Measurements from ENCODE around the gene CLEC2L. TPM values are rescaled to one million over a fixed set of nuclear protein-coding genes. Genes with fewer than 3 reads are reported as not detected.

The CLEC2L gene
- total RNA-seq, 1 donor from 2014 or later, result not detected

- DNase-seq (ENCODE audit: low spot score), result no peak
These were observed 34.5 kb downstream of the CLEC2L start for GRCh38 chr7:139557857-139558581.

DNA sequence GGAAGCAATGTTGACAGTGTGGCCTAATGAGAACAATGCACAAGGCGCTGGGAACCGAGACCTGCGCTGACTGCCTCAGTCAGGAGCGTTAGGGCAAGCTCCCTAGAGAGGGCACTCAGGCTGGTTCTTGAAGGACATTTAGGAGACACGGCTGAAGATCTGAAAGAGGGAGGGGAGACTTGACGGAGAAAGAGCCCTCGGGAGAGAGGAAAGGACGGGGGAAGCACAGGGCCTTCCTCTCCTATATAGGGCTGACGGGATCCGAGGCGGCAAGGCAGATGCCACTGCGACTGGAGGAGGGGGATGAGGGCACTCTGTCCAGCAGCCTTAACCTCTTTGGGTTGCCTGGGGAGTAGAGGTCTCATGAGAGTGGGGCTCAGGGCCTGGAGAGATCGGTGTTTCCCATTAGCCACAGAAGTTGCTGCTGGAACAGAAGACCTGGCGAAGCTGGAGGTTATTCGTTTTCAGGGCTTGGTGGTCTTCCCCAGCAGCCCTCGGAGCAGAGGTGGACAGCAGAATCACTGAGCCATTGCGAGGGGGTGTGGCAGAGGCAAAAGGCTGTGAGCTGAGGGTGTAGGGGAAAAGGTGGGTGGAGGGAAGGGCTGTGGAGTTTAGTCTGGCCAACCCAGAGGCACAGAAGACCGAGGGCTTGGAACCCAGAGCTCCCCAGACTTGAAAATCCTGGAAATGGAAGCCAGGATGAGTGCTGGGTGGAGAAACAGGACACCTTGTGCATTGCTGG lies 36.0 kb downstream of the CLEC2L start:
- DNase-seq (ENCODE audit: low spot score), result no peak

DNA sequence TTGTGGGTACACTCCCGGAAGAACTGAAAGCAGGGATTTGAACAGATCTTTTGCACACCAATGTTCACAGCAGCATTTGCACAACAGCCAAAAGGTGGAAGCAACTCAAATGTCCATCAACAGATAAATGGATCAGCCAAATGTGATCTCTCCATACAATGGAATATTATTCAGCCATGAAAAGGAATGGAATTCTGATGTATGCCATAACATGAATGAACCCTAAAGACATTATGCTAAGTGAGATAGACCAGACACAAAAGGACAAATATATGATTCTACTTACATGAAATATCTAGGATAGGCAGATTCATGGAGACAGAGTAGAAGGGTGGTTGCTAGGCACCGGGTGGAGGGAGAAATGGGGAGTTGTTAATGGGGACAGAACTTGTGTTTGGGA lies 36.7 kb downstream of the CLEC2L start:
- DNase-seq (ENCODE audit: low spot score), result no peak

DNA sequence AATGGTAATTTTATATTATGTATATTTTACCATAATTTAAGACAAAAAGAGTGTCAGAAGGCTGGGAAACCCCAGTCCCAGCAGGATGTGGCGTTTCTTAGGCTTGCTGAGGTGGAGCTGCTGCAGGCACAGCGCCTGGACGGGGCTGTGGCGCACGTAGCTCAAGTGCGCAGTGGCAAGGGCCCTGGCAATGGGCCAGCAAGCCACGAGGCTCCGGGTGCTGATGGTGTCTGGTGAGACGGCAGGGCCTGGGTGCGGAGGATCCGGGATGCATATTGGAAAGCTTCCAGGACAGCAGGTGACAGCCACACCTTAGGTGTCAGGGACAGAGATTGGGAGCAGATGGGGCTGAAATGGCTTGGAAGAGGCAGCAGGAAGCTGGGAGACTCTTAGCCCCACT lies 37.2 kb downstream of the CLEC2L start:
- DNase-seq (ENCODE audit: low spot score), result no peak

GRCh38 chr7:139562491-139562890 lies 39.0 kb downstream of the CLEC2L start:
- DNase-seq (ENCODE audit: low spot score), result no peak

DNA sequence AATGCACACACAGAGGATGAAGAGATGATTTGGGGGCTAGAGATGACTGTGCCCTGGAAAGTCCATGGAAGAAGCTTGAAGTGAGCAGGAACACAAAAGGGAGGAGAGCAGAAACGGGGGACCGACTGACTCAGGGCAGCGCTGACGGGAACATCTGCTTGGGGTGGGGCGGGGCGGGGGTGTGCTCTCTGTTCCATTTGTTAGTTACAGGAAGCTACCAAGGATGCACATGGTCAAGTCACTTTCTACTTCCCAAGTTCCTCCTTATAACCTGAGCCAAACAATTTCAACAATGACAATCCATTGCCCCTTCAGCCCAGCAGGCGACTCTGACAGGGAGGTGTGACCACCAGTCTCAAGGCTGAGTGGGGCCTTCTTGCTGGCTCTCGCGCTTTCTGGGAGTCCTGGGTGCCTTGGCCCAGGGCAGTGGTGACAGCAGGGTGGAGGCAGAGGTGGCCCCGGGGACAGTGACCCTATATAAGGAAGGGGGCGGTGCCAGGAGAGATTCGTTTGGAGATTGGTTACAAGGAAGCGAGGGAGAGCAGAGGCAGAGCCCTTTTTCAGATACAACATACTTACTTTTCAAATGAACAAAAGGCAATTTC lies 39.6 kb downstream of the CLEC2L start:
- DNase-seq (ENCODE audit: low spot score), result no peak

GRCh38 chr7:139563856-139564255 lies 40.4 kb downstream of the CLEC2L start:
- DNase-seq (ENCODE audit: low spot score), result no peak

DNA sequence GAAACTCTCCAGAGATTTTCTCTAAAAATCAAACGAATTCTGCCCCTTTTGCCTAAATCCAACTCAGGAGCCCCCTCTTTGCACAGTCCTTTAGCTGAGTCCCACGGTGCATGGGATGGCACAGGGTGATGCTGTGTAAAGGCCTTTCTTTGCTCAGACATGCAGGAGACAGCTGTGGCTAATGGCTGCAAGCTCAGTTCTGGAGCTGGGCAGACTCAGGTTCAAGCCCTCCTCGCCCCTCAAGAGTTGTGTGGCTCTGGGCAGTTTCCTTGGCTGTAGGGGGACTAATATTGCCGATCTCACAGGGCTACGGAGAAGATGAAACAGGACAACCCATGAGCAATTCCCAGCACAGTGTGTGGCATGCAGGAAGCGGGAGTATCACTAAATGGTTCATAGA lies 42.6 kb downstream of the CLEC2L start:
- DNase-seq (ENCODE audit: low spot score), result no peak

- DNase-seq (ENCODE audit: low spot score), result no peak
These were observed 43.5 kb downstream of the CLEC2L start for GRCh38 chr7:139566736-139567646.

GRCh38 chr7:139567647-139568345 lies 44.3 kb downstream of the CLEC2L start:
- DNase-seq (ENCODE audit: low spot score), result no peak

GRCh38 chr7:139568346-139568675 lies 44.8 kb downstream of the CLEC2L start:
- DNase-seq (ENCODE audit: low spot score), result no peak

DNA sequence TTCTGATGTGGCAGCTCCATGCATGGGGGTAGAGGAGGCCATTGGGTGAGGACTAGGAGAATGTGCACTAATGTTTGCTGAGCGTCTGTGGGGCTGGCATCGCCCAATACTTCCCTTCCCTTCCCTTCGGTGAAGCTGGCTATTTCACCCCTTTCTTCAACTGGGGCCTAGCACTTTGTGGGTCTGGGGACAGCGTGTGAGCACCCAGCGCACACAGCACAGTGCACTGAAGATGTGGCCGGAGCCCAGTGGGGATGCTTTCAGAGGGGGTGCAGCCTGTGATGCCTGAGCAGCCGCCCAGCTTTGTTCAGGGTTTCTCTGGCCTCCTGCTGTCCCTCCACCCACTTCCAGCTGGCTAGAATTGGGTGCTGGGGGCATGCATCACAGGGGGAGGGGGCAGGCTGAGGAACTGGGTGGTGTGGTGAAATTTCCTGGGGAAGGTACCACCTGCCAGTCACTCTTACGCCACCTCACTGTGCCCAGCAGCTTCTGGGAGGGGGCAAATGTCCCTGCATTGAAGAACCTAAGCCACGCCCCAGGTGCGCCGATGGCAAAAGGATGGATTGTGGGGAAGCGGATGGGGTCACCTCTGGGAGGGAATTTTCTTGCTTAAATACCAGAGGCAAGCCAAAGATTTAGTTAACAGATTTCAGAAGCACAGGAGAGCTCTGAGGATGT lies 45.5 kb downstream of the CLEC2L start:
- DNase-seq (ENCODE audit: low spot score), result no peak

DNA sequence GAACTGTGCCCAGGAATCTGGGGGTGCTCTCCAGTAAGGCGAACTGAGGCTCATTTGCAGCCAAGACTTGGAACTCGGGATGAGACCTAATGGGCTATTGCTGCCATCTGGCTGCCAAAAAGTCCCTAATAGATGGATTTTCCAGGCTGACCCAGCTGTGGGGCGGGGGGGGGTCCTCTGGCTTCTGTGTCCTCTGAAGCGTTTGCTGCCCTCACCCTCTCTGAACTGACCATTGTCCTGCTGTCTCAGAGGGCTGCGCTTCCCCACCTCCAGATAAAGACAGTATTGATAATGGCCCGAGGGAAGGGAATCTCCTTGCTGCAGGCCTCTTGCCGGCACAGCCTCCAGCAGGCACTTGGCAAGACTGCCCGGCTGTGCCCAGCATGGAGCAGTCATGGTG lies 46.6 kb downstream of the CLEC2L start:
- DNase-seq (ENCODE audit: low spot score), result no peak

DNA sequence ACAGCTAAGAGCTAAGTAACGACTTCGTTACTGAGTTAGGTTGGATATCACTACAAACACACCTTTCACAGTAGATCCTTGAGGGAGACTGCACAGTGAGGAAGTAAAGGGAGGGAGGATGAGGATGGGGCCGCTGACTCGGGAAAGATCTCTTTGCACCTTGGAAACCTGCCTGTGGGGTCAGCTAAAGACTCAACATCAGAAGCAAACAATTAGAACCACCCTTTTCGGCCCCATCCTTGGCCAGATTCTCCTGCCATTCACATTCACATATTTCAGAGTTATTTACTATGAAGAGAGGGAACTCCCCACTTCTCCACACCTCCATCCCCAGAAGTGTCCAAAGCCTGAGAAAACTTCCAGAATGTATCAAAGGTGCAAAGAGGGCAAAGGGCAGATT lies 47.1 kb downstream of the CLEC2L start:
- no peak for DNase-seq (ENCODE audit: low spot score)

DNA sequence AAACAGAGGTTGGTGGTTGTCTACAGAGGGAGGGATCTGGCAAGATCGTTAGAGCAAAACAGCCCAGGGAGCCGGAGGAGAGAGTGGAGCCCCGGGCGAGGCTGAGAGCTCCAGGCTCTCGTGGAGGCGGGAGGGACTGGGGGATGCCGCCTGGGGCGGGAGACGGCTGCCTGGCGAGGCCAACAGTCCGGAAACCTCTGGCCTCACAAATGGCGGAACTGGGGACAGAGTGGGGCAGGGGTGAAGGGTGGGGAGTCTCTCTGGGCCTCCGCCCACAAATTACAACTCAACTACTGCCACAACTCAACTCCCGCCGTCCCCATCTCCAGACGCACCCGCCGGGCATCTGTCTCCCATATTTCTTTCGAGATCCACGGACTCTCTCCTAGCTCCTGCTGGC lies 47.7 kb downstream of the CLEC2L start:
- DNase-seq (ENCODE audit: low spot score), result no peak

GRCh38 chr7:139571651-139572050 lies 48.2 kb downstream of the CLEC2L start:
- no peak for DNase-seq (ENCODE audit: low spot score)

DNA sequence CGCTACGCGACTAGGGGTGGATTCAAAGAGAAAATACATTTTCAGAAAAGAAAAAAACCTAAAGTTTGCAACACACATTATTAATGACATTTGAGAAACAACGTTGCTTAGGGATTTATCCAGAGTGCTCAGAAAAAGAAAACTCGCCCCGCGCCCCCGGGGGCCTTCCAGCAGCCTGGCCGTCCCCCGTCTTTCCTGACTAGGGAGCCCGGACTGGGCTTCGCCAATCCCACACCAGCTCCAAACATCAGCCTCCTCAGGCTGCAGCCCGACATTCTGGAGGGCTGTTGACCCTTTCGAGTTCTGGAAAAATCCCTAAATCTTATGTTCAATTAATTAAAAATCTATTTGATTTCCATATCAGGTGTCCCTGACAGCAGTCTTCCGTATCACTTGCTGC lies 48.6 kb downstream of the CLEC2L start:
- no peak for DNase-seq (ENCODE audit: low spot score)

DNA sequence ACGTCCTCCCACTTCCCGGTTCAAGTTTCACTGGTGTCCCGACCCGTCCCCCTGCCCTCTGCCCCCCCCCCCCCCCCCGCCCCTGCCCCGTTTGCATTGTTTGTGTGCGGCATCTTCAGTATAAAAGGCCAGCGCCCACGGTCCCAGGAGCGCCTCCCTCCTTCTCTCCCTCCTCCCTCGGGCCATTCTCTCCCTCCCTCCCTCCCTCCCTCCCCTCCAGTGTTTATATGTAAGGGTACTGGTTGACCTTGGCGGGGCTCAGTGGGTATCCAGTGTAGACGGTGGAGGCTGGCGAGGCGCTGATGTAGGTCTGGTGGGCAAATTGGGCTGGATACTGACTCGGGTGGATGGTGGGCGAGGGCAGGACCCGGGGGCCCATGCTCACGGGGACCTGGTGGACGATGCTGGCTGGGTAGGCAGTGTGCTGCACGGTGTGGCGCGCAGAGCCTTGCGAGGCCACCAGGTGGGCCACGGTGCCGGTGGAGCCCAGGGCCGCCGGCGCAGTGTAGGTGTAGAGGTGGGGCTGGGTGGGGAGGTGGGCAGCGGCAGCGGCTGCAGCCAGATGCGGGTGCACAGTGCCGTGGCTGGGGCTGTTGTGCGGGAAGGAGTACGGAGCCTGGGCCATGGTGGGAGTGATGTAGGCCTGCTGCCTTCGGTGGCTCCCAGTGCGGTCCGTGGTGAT lies 49.4 kb downstream of the CLEC2L start:
- no peak for DNase-seq (ENCODE audit: low spot score)

DNA sequence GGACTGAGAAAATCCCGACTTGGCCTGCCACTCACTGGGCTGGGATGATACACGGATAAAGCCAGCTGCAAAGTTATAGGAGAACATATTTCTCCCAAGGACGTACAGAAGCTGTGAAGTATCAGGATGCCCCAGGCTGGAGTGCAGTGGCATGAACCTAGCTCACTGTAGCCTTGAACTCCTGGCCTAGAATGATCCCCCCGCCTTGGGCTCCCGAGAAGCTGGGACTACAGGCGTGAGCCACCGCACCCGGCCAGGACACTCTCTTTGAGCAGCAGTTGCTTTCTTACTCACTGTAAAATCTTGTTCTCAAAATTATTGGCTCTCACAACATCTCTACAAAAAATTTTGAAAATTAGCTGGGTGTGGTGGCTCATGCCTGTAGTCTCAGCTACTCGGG lies 50.4 kb downstream of the CLEC2L start:
- DNase-seq (ENCODE audit: low spot score), result no peak

DNA sequence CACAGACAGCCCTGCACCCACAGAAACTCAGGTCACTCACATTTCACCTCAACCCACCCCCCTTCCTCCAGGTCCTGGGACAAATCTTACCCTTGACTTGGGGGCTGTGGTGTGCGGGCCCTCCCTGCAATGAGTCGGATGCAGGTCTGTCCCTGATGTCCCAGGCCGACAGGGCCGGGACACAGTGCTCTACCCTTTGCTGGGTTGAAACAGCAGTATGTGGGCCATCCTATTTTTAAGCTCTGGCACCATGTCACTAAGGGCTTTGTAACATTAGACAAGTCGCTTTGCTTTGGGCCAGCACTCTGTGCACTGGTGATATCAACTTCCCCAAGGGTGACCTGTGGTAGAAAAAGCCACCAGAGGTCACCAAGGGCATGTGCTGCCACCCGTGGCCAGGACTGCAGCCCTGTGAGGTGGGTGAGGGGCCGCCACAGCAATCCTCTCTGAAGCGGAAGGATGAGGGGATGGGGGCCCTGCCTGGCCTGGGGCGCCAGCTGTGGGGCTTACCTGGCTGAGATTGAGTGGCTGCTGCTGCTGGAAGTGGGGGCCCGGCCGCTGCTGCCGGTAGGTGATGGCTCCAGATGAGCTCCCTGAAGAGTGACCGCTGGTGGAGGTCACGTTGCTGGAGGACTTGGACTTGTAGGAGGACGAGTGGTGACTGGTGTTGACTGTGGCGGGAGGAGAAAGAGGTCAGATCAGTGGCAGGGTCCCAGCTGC lies 51.3 kb downstream of the CLEC2L start:
- peak; percentile 32 for DNase-seq (ENCODE audit: low spot score)

Data from ureter (tissue), 1 donor.